K562 (cell line): ENCODE results near the gene ARHGAP26. TPM values are rescaled to one million over a fixed set of nuclear protein-coding genes. Genes with fewer than 3 reads are reported as not detected.

Source experiments
- ATAC-seq: fragments of 200-7000 bp; cut with Tn5 transposase; 3 replicates; pipeline ENCODE4 v1.9.1; 2020; ENCODE audit warnings: moderate library complexity
- BruUV-seq: library from RNA; stranded (reverse); fragments of 400-500 nt; replicated peaks from 2 replicates; lab custom pipeline; 2021; lab: Mats Ljungman, UMichigan
- CTCF ChIA-PET: fragments of 300-600 bp; formaldehyde crosslinking; extraction: SDS; loops from one replicate; lab custom pipeline; 2021; ENCODE audit warnings: low intra/inter-chr PET ratio; lab: Yijun Ruan, JAX
- POLR2A ChIA-PET: fragments of 300-600, 350-650 bp; sonication (Branson Sonifier 250); formaldehyde crosslinking; extraction: SDS; loops from one replicate; lab custom pipeline; 2021; ENCODE audit warnings: antibody characterized with exemption, inconsistent platforms; lab: Yijun Ruan, JAX
- DNase-seq, 4 experiments: peaks; one replicate each; pipeline versions ENCODE4 v3.0.0 to v3.0.0-alpha.2; 2011 to 2018; ENCODE audit warnings: low spot score in 3 of 4, mixed read lengths in 3 of 4; ENCODE audit errors: extremely low read depth in 1 of 4
- FAIRE-seq: peaks from 2 replicates; lab custom pipeline; 2011; peaks lifted over from hg19 to GRCh38; lab: Jason Lieb, UNC
- H2AFZ ChIP-seq: 2 replicates; pipeline ENCODE4 v1.6.0; 2011; ENCODE audit warnings: low read depth, low read length, control low read depth, inconsistent platforms
- H3K27ac ChIP-seq: fragments of 200-600 bp; 3 replicates; pipeline ENCODE4 v1.8.0; 2011; ENCODE audit warnings: low read depth, mild to moderate bottlenecking, control low read depth, inconsistent platforms, low read length, moderate library complexity, mixed read lengths; ENCODE audit errors: extremely low read depth
- H3K27me3 ChIP-seq, 2 experiments: fragments of 300-600 bp in 1 of 2; 2 replicates in 1 of 2; 3 replicates in 1 of 2; pipeline versions ENCODE4 v1.6.0 to v1.8.0; 2011; ENCODE audit warnings: inconsistent platforms in 2 of 2, low read length in 2 of 2, mild to moderate bottlenecking in 1 of 2, mixed read lengths in 1 of 2, moderate library complexity in 1 of 2; ENCODE audit not compliant: control insufficient read depth in 2 of 2, insufficient read depth in 2 of 2
- H3K36me3 ChIP-seq: fragments of 300-600 bp; 3 replicates; pipeline ENCODE4 v1.8.0; 2011; ENCODE audit warnings: mild to moderate bottlenecking, low read length, inconsistent platforms; ENCODE audit not compliant: control insufficient read depth, insufficient read depth
- H3K4me1 ChIP-seq, 2 experiments: fragments of 200-600 bp in 1 of 2; replicated peaks in 1 of 2; 2 replicates in 1 of 2; 3 replicates in 1 of 2; pipeline versions ENCODE4 v1.5.1 to v1.8.0; 2011; ENCODE audit warnings: inconsistent platforms in 2 of 2, low read length in 2 of 2, mild to moderate bottlenecking in 1 of 2, mixed read lengths in 1 of 2, moderate library complexity in 1 of 2; ENCODE audit not compliant: control insufficient read depth in 2 of 2, insufficient read depth in 2 of 2
- H3K4me2 ChIP-seq: 2 replicates; pipeline ENCODE4 v1.6.1; 2011; ENCODE audit warnings: low read length, control low read depth, inconsistent platforms, mixed read lengths; ENCODE audit not compliant: insufficient read depth
- H3K4me3 ChIP-seq: fragments of 200-600 bp; sonication (generic), shearing (Covaris generic); 2 replicates; pipeline ENCODE4 v1.5.1; 2016; ENCODE audit warnings: control low read depth, inconsistent platforms
- H3K79me2 ChIP-seq: fragments of 200-600 bp; 3 replicates; pipeline ENCODE4 v1.8.0; 2011; ENCODE audit warnings: low read length, inconsistent platforms; ENCODE audit not compliant: control insufficient read depth, insufficient read depth
- H3K9ac ChIP-seq, 2 experiments: 2 replicates each; pipeline versions ENCODE4 v1.6.0 to v1.6.1; 2011; ENCODE audit warnings: low read depth in 2 of 2, low read length in 2 of 2, control low read depth in 1 of 2, inconsistent platforms in 1 of 2, mild to moderate bottlenecking in 1 of 2, mixed read lengths in 1 of 2; ENCODE audit not compliant: insufficient read depth in 1 of 2
- H3K9me1 ChIP-seq: one replicate; pipeline ENCODE4 v1.6.0; 2011; ENCODE audit warnings: inconsistent platforms, mild to moderate bottlenecking, low read length, moderate library complexity; ENCODE audit not compliant: control insufficient read depth, insufficient read depth
- H3K9me3 ChIP-seq: replicated peaks from 2 replicates; pipeline ENCODE4 v1.5.1; 2011; ENCODE audit warnings: low read depth, low read length, inconsistent platforms; ENCODE audit not compliant: control insufficient read depth, insufficient read depth
- H4K20me1 ChIP-seq: replicated peaks from 2 replicates; pipeline ENCODE4 v1.6.1; 2011; ENCODE audit warnings: low read length, inconsistent platforms, mixed read lengths; ENCODE audit not compliant: control insufficient read depth, insufficient read depth
- CREBBP ChIP-seq: IDR thresholded peaks from one replicate; pipeline ENCODE4 v1.6.1; 2012; ENCODE audit warnings: low read depth, mild to moderate bottlenecking, control low read depth, inconsistent platforms, low read length
- HLTF ChIP-seq: fragments of 450-650 bp; IDR thresholded peaks from 2 replicates; pipeline ENCODE4 v1.6.1; 2016
- SFPQ ChIP-seq: fragments of 200-400 bp; formaldehyde crosslinking; IDR thresholded peaks from 2 replicates; pipeline ENCODE4 v1.6.1; 2017; ENCODE audit warnings: mild to moderate bottlenecking, low read depth, low read length, moderate library complexity
- ZNF76 ChIP-seq: fragments of 250-450 bp; sonication (Bioruptor Pico); IDR thresholded peaks from 2 replicates; pipeline ENCODE4 v1.4.0; 2020; ENCODE audit warnings: mild to moderate bottlenecking, moderate library complexity, borderline replicate concordance
- WGBS: fragments of 100-300 bp; shearing (Covaris generic); methylation state at CpG from one replicate; pipeline ENCODE4 v1.1.6; 2016; ENCODE audit warnings: low coverage, mixed read lengths; ENCODE audit not compliant: insufficient coverage; ENCODE audit errors: missing lambda C conversion rate; 5-methylcytosine and 5-hydroxymethylcytosine counted together
- in situ Hi-C: fragments of 300-500 bp; cut with MboI; formaldehyde crosslinking; loops from 4 replicates; pipeline ENCODE4 v1.15.0; 2018; ENCODE audit warnings: inconsistent platforms, mixed read lengths
- intact Hi-C: fragments of 100-400 bp; cut with micrococcal nuclease; formaldehyde crosslinking; loops from 2 replicates; pipeline ENCODE4 v1.14.2; 2022
- polyA plus RNA-seq, 8 experiments: library from polyadenylated mRNA; depleted of rRNA in 4 of 8; stranded (reverse) in 5 of 8; unstranded in 3 of 8; fragments of >200 nt; fragmentation: Nextera tagmentation in 2 of 8; fragmentation: Illumina TruSeq in 1 of 8; extraction: Ambion mirVana in 2 of 8; extraction: Trizol in 1 of 8; gene quantifications; 2 replicates each; pipeline versions ENCODE4 v1.2.1 to v1.2.3, GENCODE V29; 2011 to 2014; ENCODE audit warnings: inconsistent platforms in 1 of 8, missing spikeins in 1 of 8
- total RNA-seq, 7 experiments: library from RNA; depleted of rRNA in 6 of 7; stranded (reverse); fragments of >200 nt in 6 of 7; fragmentation: Illumina TruSeq in 2 of 7; extraction: Trizol in 2 of 7; gene quantifications; 2 replicates each; pipeline versions ENCODE4 v1.2.1 to v1.2.3, GENCODE V29; 2011 to 2021; ENCODE audit warnings: low replicate concordance in 1 of 7

The ARHGAP26 gene
- total and polyA plus RNA-seq, 9 of the 15 experiments (the other 6 are each of a cell fraction or from before 2014, with no cell fraction given): 0.13 to 1.1 (median 0.55) TPM

- no peak for ATAC-seq
- TF ChIP-seq HLTF: no peak
- TF ChIP-seq ZNF76 (CRISPR knock-in tag): no peak
- no peak for TF ChIP-seq SFPQ
- TF ChIP-seq CREBBP: no peak
- Histone ChIP-seq H3K79me2 (no peaks in the 10 kb centered on the region), H2AFZ (no peak overlapping the region), H3K27ac (no peak overlapping the region), H3K36me3 (no peaks in the 10 kb centered on the region), H3K4me3 (no peak overlapping the region), H4K20me1 (no peaks in the 10 kb centered on the region), H3K9me3 (no peaks in the 10 kb centered on the region), H3K9ac (no peak overlapping the region), H3K9me1 (no peaks in the 10 kb centered on the region), H3K4me2 (no peak overlapping the region), H3K4me1 (0 out of 5 replicates have a peak, but pooled peaks cover 0 to 2% of the 10 kb centered on the region in 2 experiments), H3K27me3 (peaks cover 2 to 12% of the 10 kb centered on the region in 2 experiments; a peak in 2 of 5 replicates)
- no TSS peak for BruUV-seq
- in situ Hi-C loops: no loop called here
- ChIA-PET CTCF (no interaction called here), POLR2A (no interaction called here)
- intact Hi-C loops: no loop called here
- DNase-seq: no peak
- 5% methylated on average over 1 of the region's 1 CpG for WGBS
- no peak for FAIRE-seq
Measured at GRCh38 chr5:143032581-143032836, 262.3 kb downstream of the ARHGAP26 start.
